HG03159 (cell line): ENCODE measurements around the gene IFNLR1.

Experiments
- ATAC-seq: cut with Tn5 transposase; IDR thresholded peaks from one replicate; pipeline ENCODE4 v1.9.1; 2021; ENCODE audit warnings: mild to moderate bottlenecking, moderate library complexity; ENCODE audit not compliant: unreplicated experiment

The IFNLR1 gene

DNA sequence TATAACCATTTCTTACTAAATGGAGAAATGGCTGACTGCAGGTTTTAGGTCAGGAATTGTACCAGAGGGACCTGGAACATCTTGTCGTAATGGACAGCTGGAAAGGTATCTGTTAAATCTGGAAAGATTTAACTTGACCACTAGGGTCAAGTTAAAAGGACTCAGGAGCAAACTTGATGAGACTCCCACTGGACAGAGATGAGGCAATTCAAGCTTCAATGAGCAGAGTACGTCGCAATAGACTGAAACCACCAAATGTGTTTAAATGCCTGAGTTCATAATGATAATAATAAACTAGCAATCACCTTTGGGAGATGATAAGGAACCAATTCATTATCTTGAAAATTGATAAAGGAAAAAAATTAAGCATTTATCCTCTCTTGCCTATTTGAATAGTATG is 8.7 kb downstream of the IFNLR1 start:
- ATAC-seq, result no peak

GRCh38 chr1:24177161-24177560 is 9.9 kb downstream of the IFNLR1 start:
- ATAC-seq, result no peak

DNA sequence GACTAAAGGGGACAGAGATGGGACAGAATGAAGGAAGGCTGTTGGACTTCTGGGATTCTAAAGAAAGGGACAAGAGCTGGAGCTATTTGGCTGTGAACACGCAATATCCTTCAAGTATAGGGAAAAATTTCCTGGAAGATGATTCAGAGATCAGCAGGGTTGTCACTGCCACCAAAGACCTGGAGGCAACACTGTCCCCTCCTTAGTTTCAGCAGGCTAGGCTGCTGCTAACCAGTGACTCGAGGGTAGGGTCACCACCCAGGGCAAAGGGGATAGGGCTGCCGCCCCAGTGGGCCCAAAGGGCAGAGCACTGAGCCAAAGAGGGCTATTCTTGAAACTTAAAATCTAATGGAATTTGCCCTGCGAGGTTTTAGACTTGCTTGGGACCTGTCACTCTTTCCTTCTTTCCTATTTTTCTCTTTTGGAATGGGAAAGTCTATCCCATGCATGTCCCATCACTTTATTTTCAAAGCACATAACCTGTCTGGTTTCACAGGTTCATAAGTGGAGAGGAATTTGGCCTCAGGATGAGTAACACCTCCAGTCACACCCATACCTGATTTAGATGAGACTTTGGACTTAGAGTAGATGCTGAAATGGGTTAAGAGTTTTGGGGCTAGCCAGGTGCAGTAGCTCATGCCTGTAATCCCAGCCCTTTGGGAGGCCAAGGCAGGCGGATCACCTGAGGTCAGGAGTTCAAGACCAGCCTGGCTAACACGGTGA is 11.9 kb downstream of the IFNLR1 start:
- ATAC-seq, result no peak

DNA sequence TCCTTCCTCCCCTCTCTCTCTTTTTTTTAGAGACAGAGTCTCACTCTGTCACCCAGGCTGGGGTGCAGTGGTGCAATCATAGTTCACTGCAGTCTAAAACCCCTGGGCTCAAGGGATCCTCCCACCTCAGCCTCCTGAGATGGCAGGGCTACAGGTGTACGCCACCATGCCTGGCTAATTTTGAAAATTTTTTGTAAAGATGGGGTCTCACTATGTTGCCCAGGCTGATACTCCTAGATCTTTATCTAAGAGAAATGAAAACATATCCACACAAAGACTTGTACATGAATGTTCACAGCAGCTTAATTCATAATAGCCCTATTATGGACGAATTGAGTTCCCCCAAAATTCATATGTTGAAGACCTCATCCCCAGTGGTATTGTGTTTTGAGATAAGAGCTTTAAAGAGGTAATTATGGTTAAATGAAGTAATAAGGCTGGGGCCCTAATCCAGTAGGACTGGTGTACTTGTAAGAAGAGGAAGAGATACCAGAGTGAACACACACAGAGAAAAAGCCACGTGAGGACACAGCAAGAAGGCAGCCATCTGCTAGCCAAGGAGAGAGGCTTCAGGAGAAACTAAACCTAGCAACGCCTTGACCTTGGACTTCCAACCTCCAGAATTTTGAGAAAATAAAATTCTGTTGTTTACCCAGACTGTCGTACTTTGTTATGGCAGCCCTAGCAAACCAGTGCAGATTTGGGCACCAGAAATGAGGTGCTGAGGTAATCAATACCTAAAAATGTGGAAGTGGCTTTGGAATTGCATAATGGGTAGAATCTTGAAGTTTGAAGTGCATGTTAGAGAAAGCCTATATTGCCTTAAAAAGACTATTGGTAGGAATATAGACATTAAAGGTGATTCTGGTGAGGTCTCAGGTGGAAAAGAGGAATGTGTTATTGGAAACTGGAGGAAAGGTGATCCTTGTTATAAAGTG is 13.2 kb downstream of the IFNLR1 start:
- no peak for ATAC-seq

- ATAC-seq, result no peak
Measured at GRCh38 chr1:24172598-24172997, 14.5 kb downstream of the IFNLR1 start.

- no peak for ATAC-seq
Measured at GRCh38 chr1:24169286-24169685, 17.8 kb downstream of the IFNLR1 start.

DNA sequence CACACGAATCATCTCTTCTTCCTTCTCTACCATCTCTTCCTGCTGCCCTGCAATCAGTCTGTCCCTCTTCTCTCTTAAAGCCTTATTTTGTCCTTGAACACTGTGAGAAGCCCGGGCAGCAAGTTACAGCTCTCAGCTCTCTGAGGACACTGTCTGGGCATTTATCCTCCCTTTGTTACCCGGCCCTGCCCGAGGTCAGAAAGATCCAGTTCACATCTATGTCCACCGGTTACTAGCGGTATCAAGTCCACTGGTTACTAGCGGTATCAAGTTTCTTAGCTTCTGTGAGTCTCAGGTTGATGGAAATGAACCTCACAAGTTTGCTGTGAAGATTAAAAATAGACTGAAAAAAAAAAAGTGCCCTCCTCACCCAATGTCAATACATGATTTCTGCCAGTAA is 18.8 kb downstream of the IFNLR1 start:
- no peak for ATAC-seq

GRCh38 chr1:24167008-24167407 is 20.1 kb downstream of the IFNLR1 start:
- no peak for ATAC-seq

- ATAC-seq, result no peak
Measured at GRCh38 chr1:24165500-24165899, 21.6 kb downstream of the IFNLR1 start.

GRCh38 chr1:24164004-24164403 is 23.1 kb downstream of the IFNLR1 start:
- ATAC-seq, result no peak

DNA sequence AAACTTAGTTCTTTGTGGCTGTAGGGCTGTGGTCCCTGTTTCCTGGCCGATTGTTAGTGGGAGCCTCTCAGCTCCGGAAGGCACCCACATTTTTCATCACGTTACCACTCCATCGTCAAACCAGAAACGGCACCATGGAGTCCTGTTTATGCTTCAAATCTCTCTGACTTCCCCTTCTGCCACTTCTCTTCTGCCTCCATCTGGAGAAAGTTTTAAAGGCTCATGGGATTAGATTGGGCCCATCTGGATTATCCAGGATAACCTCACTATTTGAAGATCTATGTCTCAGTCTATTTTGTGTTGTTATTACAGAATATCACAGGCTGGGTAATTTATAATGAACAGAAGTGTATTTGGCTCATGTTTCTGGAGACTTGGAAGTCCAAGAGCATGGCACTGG is 24.9 kb downstream of the IFNLR1 start:
- no peak for ATAC-seq

DNA sequence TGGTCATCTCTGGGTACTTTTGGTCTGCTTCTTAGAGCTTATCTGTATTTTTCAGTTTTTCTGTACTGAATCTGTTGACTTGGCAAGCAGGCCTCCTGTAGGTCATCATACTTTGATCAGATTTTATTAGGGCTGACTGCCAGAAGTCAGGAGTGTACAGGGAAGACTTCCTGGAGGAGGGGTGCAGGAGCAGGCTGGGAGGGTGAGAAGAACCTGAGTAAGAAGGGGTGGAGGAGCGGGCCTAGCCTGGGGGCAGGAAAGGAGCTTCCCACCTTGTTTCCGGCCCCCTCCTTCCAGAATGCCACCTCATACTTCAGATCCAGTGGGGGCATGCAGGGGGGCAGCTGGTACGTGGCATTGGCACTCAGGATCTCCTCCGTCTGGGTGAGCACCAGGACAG is 25.8 kb downstream of the IFNLR1 start:
- no peak for ATAC-seq

DNA sequence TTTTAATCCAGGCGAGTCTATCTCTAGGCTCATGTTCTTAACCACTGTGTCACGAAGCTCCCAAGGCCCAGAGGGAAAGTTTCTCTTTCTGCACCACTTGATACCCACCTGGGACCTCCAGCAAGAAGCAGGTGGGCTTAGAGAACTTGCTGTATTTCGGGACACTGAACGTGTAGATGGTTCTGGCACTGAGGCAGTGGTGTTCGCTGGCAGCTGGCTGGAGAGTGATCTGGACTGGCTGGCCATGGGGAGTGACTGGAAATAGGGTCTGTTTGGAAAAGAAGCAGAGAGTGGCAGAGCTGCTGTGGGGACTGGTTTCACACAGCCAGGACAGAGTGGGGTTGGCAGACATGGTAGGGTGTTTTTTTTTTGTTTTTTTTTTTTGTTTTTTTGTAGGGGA is 27.7 kb downstream of the IFNLR1 start:
- ATAC-seq, result no peak

DNA sequence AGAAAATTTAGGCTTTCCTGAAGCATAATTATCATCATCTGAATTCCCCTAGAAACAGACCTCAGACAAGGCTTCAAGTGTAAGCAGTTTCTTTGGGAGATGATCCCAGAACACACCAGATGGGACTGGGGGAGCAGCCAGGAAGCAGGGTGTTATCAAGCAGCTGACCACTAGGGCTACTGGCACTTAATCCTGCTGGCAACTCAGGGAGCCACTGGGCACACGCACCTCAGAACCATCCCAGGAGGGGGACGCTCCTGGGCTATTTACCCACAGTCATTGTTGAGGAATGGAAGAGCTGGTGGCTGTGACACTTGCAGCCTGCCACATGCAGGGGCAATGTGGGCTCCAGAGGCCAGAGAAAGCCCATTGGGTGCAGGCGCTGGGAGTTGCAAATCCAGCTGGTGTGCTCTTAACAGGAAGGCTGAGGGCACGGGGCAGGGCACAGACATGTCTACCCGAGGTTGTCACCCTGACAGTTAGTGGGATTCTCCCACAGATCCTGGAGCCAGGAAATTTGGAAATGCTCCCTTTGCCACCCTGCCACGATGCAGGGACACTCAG is 29.1 kb downstream of the IFNLR1 start:
- ATAC-seq, result no peak

DNA sequence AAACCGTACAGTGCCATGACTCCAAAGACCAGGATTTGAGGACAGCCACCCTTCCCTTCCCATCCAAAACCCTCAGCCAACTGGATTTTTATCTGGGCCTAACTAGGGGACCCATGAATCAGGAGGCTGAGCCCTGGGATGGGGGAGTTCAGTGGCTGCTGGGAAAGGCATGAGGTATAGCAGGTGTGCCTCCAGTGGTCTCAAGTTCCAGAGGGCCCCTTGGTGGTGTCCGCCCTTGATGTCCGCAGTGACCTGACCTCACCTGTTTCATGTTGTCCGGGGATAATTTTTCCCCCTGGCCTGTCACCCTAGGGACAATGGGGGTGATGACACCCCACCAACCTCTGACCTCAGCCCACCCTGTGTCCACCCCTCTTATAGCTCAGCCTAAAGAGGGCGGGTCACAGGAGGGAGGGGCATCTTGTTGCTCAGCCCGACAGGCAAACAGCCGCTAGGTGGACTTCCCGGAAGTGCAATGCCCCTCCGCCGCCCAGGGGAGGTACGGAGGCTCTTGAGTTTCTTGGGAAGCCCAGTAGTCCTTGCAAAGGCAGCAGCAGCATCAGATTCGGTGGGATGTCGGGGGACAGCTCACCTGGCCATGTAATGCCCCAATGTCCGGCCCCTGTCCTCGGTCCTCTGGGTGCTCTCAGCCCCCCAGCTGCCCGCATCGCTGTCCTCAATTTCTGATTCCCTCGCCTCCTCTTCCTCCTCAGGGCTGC is 30.4 kb downstream of the IFNLR1 start:
- ATAC-seq, result no peak

DNA sequence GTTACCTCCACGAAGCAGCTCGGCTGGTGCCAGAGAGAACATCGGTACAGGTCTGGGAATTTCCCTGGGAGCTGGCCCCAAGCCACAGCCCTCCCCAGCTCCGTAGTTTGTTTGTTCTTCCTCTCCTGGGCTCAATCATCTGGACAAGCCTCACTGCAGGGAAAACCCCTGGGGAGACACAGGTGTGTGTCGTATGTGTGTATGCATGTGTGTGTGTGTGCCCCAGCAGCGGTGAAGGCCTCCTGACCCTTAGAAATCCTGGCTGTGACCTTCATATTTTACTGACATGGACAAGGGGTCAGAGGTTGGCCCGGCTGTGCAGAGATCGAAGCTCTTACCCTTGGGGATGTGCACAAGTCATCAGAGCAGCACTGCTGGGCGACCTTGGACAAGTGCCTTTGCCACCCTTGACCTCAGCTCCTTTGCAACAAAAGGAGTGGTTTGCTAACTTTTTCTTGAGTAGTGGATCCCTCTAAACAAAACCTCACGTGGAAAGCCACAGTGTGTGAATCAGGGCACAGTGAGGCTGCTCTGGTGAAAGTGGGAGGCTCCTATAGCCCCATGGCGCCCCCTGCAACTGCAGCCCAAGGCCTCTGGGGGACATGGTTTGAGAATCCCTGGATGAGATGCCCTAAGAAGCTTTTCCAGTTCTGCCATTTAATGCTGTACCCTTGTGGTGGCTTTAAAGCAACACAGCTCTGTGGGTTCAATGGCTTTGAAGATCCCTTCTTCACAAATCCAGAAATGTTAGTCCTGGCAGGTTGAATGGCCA is 31.9 kb downstream of the IFNLR1 start:
- no peak for ATAC-seq

- no peak for ATAC-seq
Measured at GRCh38 chr1:24154215-24154614, 32.9 kb downstream of the IFNLR1 start.

- no peak for ATAC-seq
Measured at GRCh38 chr1:24152631-24153494, 34.2 kb downstream of the IFNLR1 start.

DNA sequence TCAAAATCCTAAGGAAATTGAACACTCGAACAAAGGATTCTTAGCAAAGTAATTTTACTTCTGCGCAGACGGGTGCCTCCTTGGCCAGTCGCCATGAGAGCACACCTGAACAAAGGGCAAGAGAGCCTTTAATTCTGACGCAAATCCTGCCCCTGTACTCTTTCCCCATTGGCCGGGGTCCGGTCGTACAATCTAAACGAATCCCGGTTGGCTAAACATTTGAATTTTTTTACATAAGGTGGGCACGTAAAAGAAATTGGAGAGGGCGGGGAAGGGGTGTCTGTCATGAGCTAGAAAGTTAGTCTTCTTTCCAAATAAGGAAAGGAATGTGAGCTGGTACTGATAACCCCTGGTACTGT is 35.9 kb downstream of the IFNLR1 start:
- ATAC-seq, result no peak
